Trophoblast cell (in vitro differentiated cells and primary cell): ENCODE results near the gene PPP2R3C.
A peak's percentile ranks its signal among the peaks of the same experiment; 100 is the strongest.
"Not testable (repeated sequence)": the region's sequence is repeated elsewhere in the genome, so short reads cannot be mapped to it uniquely, and the experiment has no call there.

Experiments
- DNase-seq, 2 donors: peaks; one replicate each; pipeline ENCODE4 v3.0.0-alpha.2; 2016
- H2AFZ ChIP-seq: 2 replicates; pipeline ENCODE4 v1.6.1; 2013; ENCODE audit warnings: low read length, moderate library complexity, mild to moderate bottlenecking; ENCODE audit not compliant: insufficient read depth, poor library complexity
- H2AK5ac ChIP-seq: 2 replicates; pipeline ENCODE4 v1.6.1; 2013; ENCODE audit warnings: mild to moderate bottlenecking, low read length
- H2BK120ac ChIP-seq: 2 replicates; pipeline ENCODE4 v1.6.1; 2013; ENCODE audit warnings: low read length, mild to moderate bottlenecking, moderate library complexity; ENCODE audit not compliant: insufficient read depth, poor library complexity
- H2BK12ac ChIP-seq: 2 replicates; pipeline ENCODE4 v1.6.1; 2013; ENCODE audit warnings: mild to moderate bottlenecking, low read length, moderate library complexity
- H2BK5ac ChIP-seq: 2 replicates; pipeline ENCODE4 v1.6.1; 2013; ENCODE audit warnings: low read length, low read depth, moderate library complexity, mild to moderate bottlenecking; ENCODE audit not compliant: poor library complexity
- H3K14ac ChIP-seq: 2 replicates; pipeline ENCODE4 v1.6.1; 2013; ENCODE audit warnings: mild to moderate bottlenecking, low read length
- H3K18ac ChIP-seq: 2 replicates; pipeline ENCODE4 v1.6.1; 2013; ENCODE audit warnings: mild to moderate bottlenecking, low read length
- H3K23ac ChIP-seq: 2 replicates; pipeline ENCODE4 v1.6.1; 2013; ENCODE audit warnings: low read length
- H3K27ac ChIP-seq: 2 replicates; pipeline ENCODE4 v1.5.1; 2013; ENCODE audit warnings: low read depth, mild to moderate bottlenecking, inconsistent platforms, low read length, moderate library complexity
- H3K27me3 ChIP-seq: 2 replicates; pipeline ENCODE4 v1.6.1; 2013; ENCODE audit warnings: inconsistent platforms, mild to moderate bottlenecking, low read length, moderate library complexity; ENCODE audit not compliant: insufficient read depth
- H3K36me3 ChIP-seq, 2 experiments: 1 replicate in 1 of 2; 2 replicates in 1 of 2; pipeline ENCODE4 v1.6.1; 2013; ENCODE audit warnings: low read length in 2 of 2, mild to moderate bottlenecking in 2 of 2, moderate library complexity in 1 of 2; ENCODE audit not compliant: insufficient read depth in 2 of 2, control insufficient read depth in 1 of 2
- H3K4ac ChIP-seq: 2 replicates; pipeline ENCODE4 v1.6.1; 2013; ENCODE audit warnings: low read depth, mild to moderate bottlenecking, low read length, moderate library complexity
- H3K4me1 ChIP-seq, 2 experiments: 1 replicate in 1 of 2; 2 replicates in 1 of 2; pipeline ENCODE4 v1.6.1; 2013; ENCODE audit warnings: low read length in 2 of 2, mild to moderate bottlenecking in 2 of 2, moderate library complexity in 1 of 2; ENCODE audit not compliant: insufficient read depth in 2 of 2, control insufficient read depth in 1 of 2
- H3K4me2 ChIP-seq: 2 replicates; pipeline ENCODE4 v1.6.1; 2013; ENCODE audit warnings: inconsistent platforms, mild to moderate bottlenecking, low read length, moderate library complexity
- H3K4me3 ChIP-seq: 2 replicates; pipeline ENCODE4 v1.5.1; 2013; ENCODE audit warnings: mild to moderate bottlenecking, low read depth, low read length, inconsistent platforms
- H3K79me1 ChIP-seq: one replicate; pipeline ENCODE4 v1.6.1; 2013; ENCODE audit warnings: low read length
- H3K79me2 ChIP-seq: 2 replicates; pipeline ENCODE4 v1.6.1; 2013; ENCODE audit warnings: low read length, mild to moderate bottlenecking; ENCODE audit not compliant: control insufficient read depth, insufficient read depth, poor library complexity
- H3K9ac ChIP-seq: 2 replicates; pipeline ENCODE4 v1.6.1; 2013; ENCODE audit warnings: mild to moderate bottlenecking, low read length
- H3K9me3 ChIP-seq: 2 replicates; pipeline ENCODE4 v1.6.1; 2013; ENCODE audit warnings: low read depth, mild to moderate bottlenecking, control low read depth, inconsistent platforms, low read length; ENCODE audit not compliant: insufficient read depth
- H4K12ac ChIP-seq: 2 replicates; pipeline ENCODE4 v1.6.1; 2013; ENCODE audit warnings: low read depth, mild to moderate bottlenecking, low read length, moderate library complexity
- H4K8ac ChIP-seq: 2 replicates; pipeline ENCODE4 v1.6.1; 2013; ENCODE audit warnings: low read depth, mild to moderate bottlenecking, low read length, moderate library complexity
- H4K91ac ChIP-seq: one replicate; pipeline ENCODE4 v1.6.1; 2013; ENCODE audit warnings: low read depth, mild to moderate bottlenecking, low read length, moderate library complexity
- WGBS: extraction: QIAGEN DNeasy Blood & Tissue Kit; methylation state at CpG from one replicate; pipeline ENCODE4 v1.1.7; 2013; ENCODE audit warnings: missing lambda C conversion rate; ENCODE audit not compliant: insufficient read length, insufficient coverage; ENCODE audit errors: extremely low coverage; 5-methylcytosine and 5-hydroxymethylcytosine counted together

PPP2R3C gene

GRCh38 chr14:35044939-35045797 lies 76.6 kb downstream of the PPP2R3C start:
- peaks cover 10% of the 10 kb centered on the region for H3K79me1 ChIP-seq
- peaks cover 0 to 1% of the 10 kb centered on the region in 2 experiments for H3K4me1 ChIP-seq
- H3K9me3 ChIP-seq = no peaks in the 10 kb centered on the region
- H3K4ac ChIP-seq = no peak overlapping the region
- H4K91ac ChIP-seq = no peak overlapping the region
- peak overlapping the region; percentile 73 for H2AFZ ChIP-seq
- H3K4me3 ChIP-seq = no peak overlapping the region
- peaks cover 7% of the 10 kb centered on the region for H3K79me2 ChIP-seq
- no peak overlapping the region for H2AK5ac ChIP-seq
- no peak overlapping the region for H4K12ac ChIP-seq
- peak overlapping the region; percentile 90 for H3K4me2 ChIP-seq
- no peaks in the 10 kb centered on the region for H3K27me3 ChIP-seq
- H3K14ac ChIP-seq = no peak overlapping the region
- no peak overlapping the region for H3K9ac ChIP-seq
- peak overlapping the region; percentile 60 for H3K27ac ChIP-seq
- H2BK5ac ChIP-seq = no peak overlapping the region
- peak overlapping the region; percentile 33 for H4K8ac ChIP-seq
- 100% methylated on average over 1 of the region's 8 CpGs for WGBS
- H3K36me3 ChIP-seq = peaks cover 3 to 5% of the 10 kb centered on the region in 2 experiments
- no peak overlapping the region for H2BK12ac ChIP-seq
- no peak overlapping the region for H3K18ac ChIP-seq
- DNase-seq = peak; percentile 68 to 90
- H3K23ac ChIP-seq = no peak overlapping the region
- no peak overlapping the region for H2BK120ac ChIP-seq

DNA sequence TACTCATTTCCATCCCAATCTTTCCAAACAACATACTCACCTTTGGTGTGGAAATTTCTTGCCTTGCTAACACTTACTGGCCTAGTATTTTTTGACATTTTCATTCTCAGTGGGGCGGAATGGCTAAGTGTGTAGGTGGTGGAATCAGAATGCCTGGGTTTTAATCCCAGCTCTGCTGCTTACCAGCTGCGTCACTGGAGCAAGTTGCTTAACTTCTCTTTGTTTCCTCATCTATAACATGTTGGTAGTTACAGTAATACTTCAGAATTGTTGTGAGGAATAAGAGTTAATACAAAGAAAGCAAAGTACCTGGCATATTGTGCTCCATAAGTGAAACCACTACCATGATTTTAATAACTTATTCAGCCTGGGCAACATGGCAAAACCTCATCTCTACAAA lies 78.7 kb downstream of the PPP2R3C start:
- Histone ChIP-seq H4K12ac (no peak overlapping the region), H3K9ac (no peak overlapping the region), H2BK12ac (no peak overlapping the region), H4K91ac (no peak overlapping the region), H4K8ac (no peak overlapping the region), H3K14ac (no peak overlapping the region), H2AK5ac (no peak overlapping the region), H3K9me3 (no peaks in the 10 kb centered on the region), H3K4me2 (no peak overlapping the region), H2AFZ (no peak overlapping the region), H2BK120ac (no peak overlapping the region), H3K36me3 (no peaks in the 10 kb centered on the region), H3K18ac (no peak overlapping the region), H3K79me2 (peaks cover 7% of the 10 kb centered on the region), H3K4me1 (peaks cover 0 to 1% of the 10 kb centered on the region in 2 experiments), H3K27me3 (no peaks in the 10 kb centered on the region), H3K4me3 (no peak overlapping the region), H3K4ac (no peak overlapping the region), H3K79me1 (peaks cover 10% of the 10 kb centered on the region), H2BK5ac (no peak overlapping the region), H3K23ac (no peak overlapping the region), H3K27ac (no peak overlapping the region)
- no CpG with 5 or more reads among the region's 2 CpGs for WGBS
- peak in 1 of 2 donors; percentile 22 for DNase-seq

DNA sequence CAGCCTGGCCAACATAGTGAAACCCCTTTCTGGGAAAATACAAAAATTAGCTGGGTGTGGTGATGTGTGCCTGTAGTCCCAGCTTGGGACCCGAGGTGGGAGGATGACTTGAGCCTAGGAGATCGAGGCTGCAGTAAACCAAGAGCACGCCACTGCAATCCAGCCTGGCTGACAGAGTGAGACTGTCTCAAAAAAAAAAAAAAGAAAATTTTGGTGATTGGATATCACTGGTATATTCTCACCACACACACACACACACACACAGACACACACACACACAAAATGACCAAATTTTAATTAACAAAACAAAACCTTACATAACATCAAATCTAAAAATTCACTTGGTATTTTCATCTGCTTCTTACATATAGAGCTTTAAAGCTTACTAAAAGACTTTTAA lies 79.2 kb downstream of the PPP2R3C start:
- no CpG with 5 or more reads among the region's 3 CpGs for WGBS

DNA sequence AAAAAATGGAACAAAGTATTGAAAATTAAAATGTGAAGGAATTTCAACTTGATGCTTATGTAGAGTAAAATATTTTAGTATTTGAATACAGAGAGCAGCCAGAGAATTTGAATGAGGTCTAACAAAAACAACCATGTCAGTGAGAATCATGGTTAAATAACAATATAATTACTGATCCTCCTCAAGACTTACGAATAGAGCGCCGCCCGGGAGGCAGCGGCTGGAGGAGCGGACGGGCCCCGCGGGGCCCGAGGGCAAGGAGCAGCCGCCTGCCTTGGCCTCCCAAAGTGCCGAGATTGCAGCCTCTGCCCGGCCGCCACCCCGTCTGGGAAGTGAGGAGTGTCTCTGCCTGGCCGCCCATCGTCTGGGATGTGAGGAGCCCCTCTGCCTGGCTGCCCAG lies 83.5 kb downstream of the PPP2R3C start:
- H3K79me2 ChIP-seq, H4K8ac ChIP-seq, H3K27ac ChIP-seq, H2AK5ac ChIP-seq, H3K14ac ChIP-seq, H3K23ac ChIP-seq, DNase-seq, H2AFZ ChIP-seq, H4K12ac ChIP-seq, H3K9me3 ChIP-seq, H3K18ac ChIP-seq, H3K4me2 ChIP-seq, H3K79me1 ChIP-seq, H3K4me3 ChIP-seq, H3K36me3 ChIP-seq, H2BK12ac ChIP-seq, H4K91ac ChIP-seq, H3K4ac ChIP-seq, H2BK120ac ChIP-seq, H2BK5ac ChIP-seq, H3K27me3 ChIP-seq, H3K9ac ChIP-seq, H3K4me1 ChIP-seq: not testable (repeated sequence)
- WGBS = no CpG with 5 or more reads among the region's 17 CpGs

More for the DNA sequence above, 79.2 kb downstream of the PPP2R3C start:
- H3K4me3 ChIP-seq = no peak overlapping the region
- no peak overlapping the region for H2AK5ac ChIP-seq
- no peak overlapping the region for H4K91ac ChIP-seq
- no peak overlapping the region for H2BK12ac ChIP-seq
- H2BK5ac ChIP-seq = no peak overlapping the region
- no peak overlapping the region for H3K4ac ChIP-seq
- no peaks in the 10 kb centered on the region for H3K9me3 ChIP-seq
- H3K14ac ChIP-seq = no peak overlapping the region
- H3K23ac ChIP-seq = no peak overlapping the region
- DNase-seq = no peak
- no peak overlapping the region for H3K27ac ChIP-seq
- peaks cover 0 to 1% of the 10 kb centered on the region in 2 experiments for H3K4me1 ChIP-seq
- H4K12ac ChIP-seq = no peak overlapping the region
- H3K79me2 ChIP-seq = peaks cover 7% of the 10 kb centered on the region
- no peak overlapping the region for H3K18ac ChIP-seq
- no peaks in the 10 kb centered on the region for H3K27me3 ChIP-seq
- no peak overlapping the region for H2AFZ ChIP-seq
- peaks cover 10% of the 10 kb centered on the region for H3K79me1 ChIP-seq
- H4K8ac ChIP-seq = no peak overlapping the region
- H2BK120ac ChIP-seq = no peak overlapping the region
- H3K36me3 ChIP-seq = no peaks in the 10 kb centered on the region
- no peak overlapping the region for H3K4me2 ChIP-seq
- no peak overlapping the region for H3K9ac ChIP-seq
